GM23338 (cell line): ENCODE results near the gene FBP1. TPM values are rescaled to one million over a fixed set of nuclear protein-coding genes. Genes with fewer than 3 reads are reported as not detected.
A peak's percentile ranks its signal among the peaks of the same experiment; 100 is the strongest.

Source experiments
- ATAC-seq: fragments of 200-7000 bp; cut with Tn5 transposase; 3 replicates; pipeline ENCODE4 v1.9.1; 2020
- DNase-seq: peaks from one replicate; pipeline ENCODE4 v3.0.0-alpha.2; 2015; ENCODE audit warnings: low spot score
- H2AFZ ChIP-seq: fragments of 200-600 bp; sonication (generic); 2 replicates; pipeline ENCODE4 v1.8.0; 2016; ENCODE audit warnings: antibody characterized with exemption, mild to moderate bottlenecking, moderate library complexity
- H3F3A ChIP-seq: fragments of 200-600 bp; sonication (generic); replicated peaks from 2 replicates; pipeline ENCODE4 v1.8.0; 2017; ENCODE audit warnings: antibody characterized with exemption, mixed run types, low read depth
- H3K27ac ChIP-seq: fragments of 200-600 bp; sonication (generic); 2 replicates; pipeline ENCODE4 v1.6.1; 2016; ENCODE audit warnings: low read depth
- H3K27me3 ChIP-seq: fragments of 200-600 bp; sonication (generic); 2 replicates; pipeline ENCODE4 v1.8.0; 2016; ENCODE audit warnings: mild to moderate bottlenecking, mixed run types, moderate library complexity; ENCODE audit not compliant: insufficient read depth
- H3K36me3 ChIP-seq: fragments of 200-600 bp; sonication (generic); 2 replicates; pipeline ENCODE4 v1.8.0; 2016; ENCODE audit warnings: mild to moderate bottlenecking; ENCODE audit not compliant: insufficient read depth
- H3K4me1 ChIP-seq: fragments of 200-600 bp; sonication (generic); 2 replicates; pipeline ENCODE4 v1.8.0; 2016; ENCODE audit warnings: mild to moderate bottlenecking, moderate library complexity; ENCODE audit not compliant: insufficient read depth
- H3K4me2 ChIP-seq: fragments of 200-600 bp; sonication (generic); 2 replicates; pipeline ENCODE4 v1.7.1; 2017; ENCODE audit warnings: mixed run types
- H3K4me3 ChIP-seq: fragments of 200-600 bp; sonication (generic); 2 replicates; pipeline ENCODE4 v1.6.1; 2016; ENCODE audit warnings: mixed run types
- H3K79me2 ChIP-seq: fragments of 200-600 bp; sonication (generic); replicated peaks from 2 replicates; pipeline ENCODE4 v1.8.0; 2017; ENCODE audit warnings: mild to moderate bottlenecking; ENCODE audit not compliant: insufficient read depth
- H3K9me2 ChIP-seq: fragments of 200-600 bp; sonication (generic); 2 replicates; pipeline ENCODE4 v1.8.0; 2017; ENCODE audit not compliant: insufficient read depth
- H4K20me1 ChIP-seq: fragments of 200-600 bp; sonication (generic); replicated peaks from 2 replicates; pipeline ENCODE4 v1.8.0; 2017; ENCODE audit warnings: mild to moderate bottlenecking; ENCODE audit not compliant: insufficient read depth
- H3K27ac Mint-ChIP-seq: 2 replicates; pipeline ENCODE4 v1.8.0; 2020; ENCODE audit warnings: inconsistent platforms, mild to moderate bottlenecking, moderate library complexity, mixed read lengths
- H3K27me3 Mint-ChIP-seq: 3 replicates; pipeline ENCODE4 v1.8.0; 2022; ENCODE audit warnings: low read depth, mild to moderate bottlenecking, moderate library complexity, mixed read lengths, inconsistent platforms; ENCODE audit not compliant: insufficient read depth, poor library complexity
- H3K36me3 Mint-ChIP-seq: 3 replicates; pipeline ENCODE4 v1.8.0; 2021; ENCODE audit warnings: low read depth, mild to moderate bottlenecking, inconsistent platforms, moderate library complexity, mixed read lengths
- H3K4me1 Mint-ChIP-seq: 3 replicates; pipeline ENCODE4 v1.8.0; 2020; ENCODE audit warnings: mild to moderate bottlenecking, inconsistent platforms, mixed read lengths
- H3K4me3 Mint-ChIP-seq: 3 replicates; pipeline ENCODE4 v1.8.0; 2021; ENCODE audit warnings: moderate library complexity, mild to moderate bottlenecking, inconsistent platforms, mixed read lengths
- H3K9me3 Mint-ChIP-seq: 3 replicates; pipeline ENCODE4 v1.8.0; 2020; ENCODE audit warnings: moderate library complexity, mild to moderate bottlenecking, inconsistent platforms, mixed read lengths
- CREB1 ChIP-seq: fragments of 250-450 bp; sonication (Bioruptor Pico); IDR thresholded peaks from 2 replicates; pipeline ENCODE4 v1.5.0; 2020; ENCODE audit warnings: low read depth, mild to moderate bottlenecking, moderate library complexity
- EZH2 ChIP-seq: fragments of 200-600 bp; sonication (generic); IDR thresholded peaks from one replicate; pipeline ENCODE4 v1.8.0; 2017; ENCODE audit warnings: antibody characterized with exemption, mild to moderate bottlenecking, low read depth; ENCODE audit not compliant: unreplicated experiment
- EZH2phosphoT487 ChIP-seq: fragments of 200-600 bp; sonication (generic); IDR thresholded peaks from one replicate; pipeline ENCODE4 v1.8.1; 2018; ENCODE audit warnings: antibody characterized with exemption; ENCODE audit not compliant: unreplicated experiment
- JUNB ChIP-seq: IDR thresholded peaks from one replicate; pipeline ENCODE4 v1.6.1; 2016; ENCODE audit warnings: antibody characterized with exemption; ENCODE audit not compliant: unreplicated experiment
- POLR2AphosphoS5 ChIP-seq: IDR thresholded peaks from 2 replicates; pipeline ENCODE4 v1.6.1; 2016; ENCODE audit warnings: antibody characterized with exemption, low read depth
- STAT1 ChIP-seq: IDR thresholded peaks from one replicate; pipeline ENCODE4 v1.6.1; 2016; ENCODE audit warnings: antibody characterized with exemption; ENCODE audit not compliant: unreplicated experiment
- ZNF114 ChIP-seq: fragments of 250-450 bp; sonication (Bioruptor Pico); IDR thresholded peaks from 2 replicates; pipeline ENCODE4 v1.5.0; 2020; ENCODE audit warnings: mild to moderate bottlenecking, moderate library complexity
- ZNF331 ChIP-seq: fragments of 250-450 bp; sonication (Bioruptor Pico); IDR thresholded peaks from 2 replicates; pipeline ENCODE4 v1.5.0; 2020; ENCODE audit warnings: low read depth, mild to moderate bottlenecking, moderate library complexity
- polyA plus RNA-seq: library from polyadenylated mRNA; unstranded; fragments of >200 nt; fragmentation: Nextera tagmentation; extraction: Ambion mirVana; gene quantifications from 2 replicates; pipeline ENCODE4 v1.2.1, GENCODE V29; 2016
- total RNA-seq: library from RNA; depleted of rRNA; stranded (reverse); fragments of >200 nt; shearing (Covaris generic); gene quantifications from 2 replicates; pipeline ENCODE4 v1.2.3, GENCODE V29; 2014
- TF ChIP-seq, protein P1 (sequence below): fragments of 250-450 bp; sonication (Bioruptor Pico); IDR thresholded peaks from 2 replicates; pipeline ENCODE4 v1.5.0; 2020; ENCODE audit warnings: mild to moderate bottlenecking, moderate library complexity
- TF ChIP-seq, protein P2 (sequence below), 2 experiments: fragments of 200-600 bp in 1 of 2; sonication (generic) in 1 of 2; conservative IDR thresholded peaks; 2 replicates each; pipeline versions ENCODE4 v1.5.1 to v1.6.1; 2016 to 2017; ENCODE audit warnings: antibody characterized with exemption in 2 of 2, low read depth in 2 of 2, mild to moderate bottlenecking in 2 of 2, moderate library complexity in 1 of 2
- TF ChIP-seq, protein P3 (sequence below): IDR thresholded peaks from 2 replicates; pipeline ENCODE4 v1.6.1; 2016; ENCODE audit warnings: antibody characterized with exemption

FBP1 gene
- total and polyA plus RNA-seq, 2 experiments from 2014 or later, result 3.0 to 3.3 TPM

DNA sequence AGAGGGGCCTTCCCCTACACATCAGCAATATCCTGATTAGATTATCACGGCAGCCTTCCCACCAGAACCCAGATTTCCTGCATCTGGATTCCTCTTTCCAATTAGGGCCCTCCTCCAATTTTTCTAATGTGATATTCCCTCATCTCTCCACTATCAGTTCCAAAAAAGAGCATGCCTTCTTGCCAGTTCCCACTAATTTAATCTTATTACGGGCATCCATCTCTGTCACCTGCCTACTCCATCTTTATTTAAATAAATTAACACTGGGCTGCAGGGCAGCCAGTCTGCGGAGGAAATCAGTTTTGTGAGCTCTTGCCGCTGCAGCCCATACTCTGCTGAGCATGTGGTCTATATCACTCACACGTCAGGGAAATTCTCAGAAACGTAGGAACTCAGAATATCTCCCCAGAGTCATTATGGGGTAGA is 29.1 kb downstream of the FBP1 start (continued):
- TF ChIP-seq, protein P1, sequence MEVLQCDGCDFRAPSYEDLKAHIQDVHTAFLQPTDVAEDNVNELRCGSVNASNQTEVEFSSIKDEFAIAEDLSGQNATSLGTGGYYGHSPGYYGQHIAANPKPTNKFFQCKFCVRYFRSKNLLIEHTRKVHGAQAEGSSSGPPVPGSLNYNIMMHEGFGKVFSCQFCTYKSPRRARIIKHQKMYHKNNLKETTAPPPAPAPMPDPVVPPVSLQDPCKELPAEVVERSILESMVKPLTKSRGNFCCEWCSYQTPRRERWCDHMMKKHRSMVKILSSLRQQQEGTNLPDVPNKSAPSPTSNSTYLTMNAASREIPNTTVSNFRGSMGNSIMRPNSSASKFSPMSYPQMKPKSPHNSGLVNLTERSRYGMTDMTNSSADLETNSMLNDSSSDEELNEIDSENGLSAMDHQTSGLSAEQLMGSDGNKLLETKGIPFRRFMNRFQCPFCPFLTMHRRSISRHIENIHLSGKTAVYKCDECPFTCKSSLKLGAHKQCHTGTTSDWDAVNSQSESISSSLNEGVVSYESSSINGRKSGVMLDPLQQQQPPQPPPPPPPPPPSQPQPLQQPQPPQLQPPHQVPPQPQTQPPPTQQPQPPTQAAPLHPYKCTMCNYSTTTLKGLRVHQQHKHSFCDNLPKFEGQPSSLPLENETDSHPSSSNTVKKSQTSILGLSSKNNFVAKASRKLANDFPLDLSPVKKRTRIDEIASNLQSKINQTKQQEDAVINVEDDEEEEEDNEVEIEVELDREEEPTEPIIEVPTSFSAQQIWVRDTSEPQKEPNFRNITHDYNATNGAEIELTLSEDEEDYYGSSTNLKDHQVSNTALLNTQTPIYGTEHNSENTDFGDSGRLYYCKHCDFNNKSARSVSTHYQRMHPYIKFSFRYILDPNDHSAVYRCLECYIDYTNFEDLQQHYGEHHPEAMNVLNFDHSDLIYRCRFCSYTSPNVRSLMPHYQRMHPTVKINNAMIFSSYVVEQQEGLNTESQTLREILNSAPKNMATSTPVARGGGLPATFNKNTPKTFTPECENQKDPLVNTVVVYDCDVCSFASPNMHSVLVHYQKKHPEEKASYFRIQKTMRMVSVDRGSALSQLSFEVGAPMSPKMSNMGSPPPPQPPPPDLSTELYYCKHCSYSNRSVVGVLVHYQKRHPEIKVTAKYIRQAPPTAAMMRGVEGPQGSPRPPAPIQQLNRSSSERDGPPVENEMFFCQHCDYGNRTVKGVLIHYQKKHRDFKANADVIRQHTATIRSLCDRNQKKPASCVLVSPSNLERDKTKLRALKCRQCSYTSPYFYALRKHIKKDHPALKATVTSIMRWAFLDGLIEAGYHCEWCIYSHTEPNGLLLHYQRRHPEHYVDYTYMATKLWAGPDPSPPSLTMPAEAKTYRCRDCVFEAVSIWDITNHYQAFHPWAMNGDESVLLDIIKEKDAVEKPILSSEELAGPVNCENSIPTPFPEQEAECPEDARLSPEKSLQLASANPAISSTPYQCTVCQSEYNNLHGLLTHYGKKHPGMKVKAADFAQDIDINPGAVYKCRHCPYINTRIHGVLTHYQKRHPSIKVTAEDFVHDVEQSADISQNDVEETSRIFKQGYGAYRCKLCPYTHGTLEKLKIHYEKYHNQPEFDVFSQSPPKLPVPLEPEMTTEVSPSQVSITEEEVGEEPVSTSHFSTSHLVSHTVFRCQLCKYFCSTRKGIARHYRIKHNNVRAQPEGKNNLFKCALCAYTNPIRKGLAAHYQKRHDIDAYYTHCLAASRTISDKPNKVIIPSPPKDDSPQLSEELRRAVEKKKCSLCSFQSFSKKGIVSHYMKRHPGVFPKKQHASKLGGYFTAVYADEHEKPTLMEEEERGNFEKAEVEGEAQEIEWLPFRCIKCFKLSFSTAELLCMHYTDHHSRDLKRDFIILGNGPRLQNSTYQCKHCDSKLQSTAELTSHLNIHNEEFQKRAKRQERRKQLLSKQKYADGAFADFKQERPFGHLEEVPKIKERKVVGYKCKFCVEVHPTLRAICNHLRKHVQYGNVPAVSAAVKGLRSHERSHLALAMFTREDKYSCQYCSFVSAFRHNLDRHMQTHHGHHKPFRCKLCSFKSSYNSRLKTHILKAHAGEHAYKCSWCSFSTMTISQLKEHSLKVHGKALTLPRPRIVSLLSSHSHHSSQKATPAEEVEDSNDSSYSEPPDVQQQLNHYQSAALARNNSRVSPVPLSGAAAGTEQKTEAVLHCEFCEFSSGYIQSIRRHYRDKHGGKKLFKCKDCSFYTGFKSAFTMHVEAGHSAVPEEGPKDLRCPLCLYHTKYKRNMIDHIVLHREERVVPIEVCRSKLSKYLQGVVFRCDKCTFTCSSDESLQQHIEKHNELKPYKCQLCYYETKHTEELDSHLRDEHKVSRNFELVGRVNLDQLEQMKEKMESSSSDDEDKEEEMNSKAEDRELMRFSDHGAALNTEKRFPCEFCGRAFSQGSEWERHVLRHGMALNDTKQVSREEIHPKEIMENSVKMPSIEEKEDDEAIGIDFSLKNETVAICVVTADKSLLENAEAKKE (CRISPR knock-in tag), result no peak
- no peak for TF ChIP-seq STAT1

DNA sequence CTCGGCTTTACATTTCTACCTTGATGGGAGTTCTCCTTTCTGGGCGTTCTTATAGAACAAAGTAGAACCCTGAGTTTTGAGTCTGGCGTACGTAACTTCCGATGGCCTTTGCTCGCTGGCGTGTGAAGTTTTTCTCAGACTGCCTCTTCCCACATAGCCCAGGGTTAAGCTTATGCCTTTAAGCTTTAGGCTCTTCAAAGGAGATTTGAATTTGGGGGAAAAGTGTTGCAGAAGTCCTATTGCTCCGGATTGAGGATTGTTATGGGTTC is 32.0 kb downstream of the FBP1 start:
- Mint-ChIP-seq H3K4me1 (peaks cover 31% of the 10 kb centered on the region), H3K27ac (no peak overlapping the region), H3K27me3 (peaks cover 11% of the 10 kb centered on the region)
- TF ChIP-seq POLR2AphosphoS5 (no peak), EZH2 (no peak), JUNB (no peak), CREB1 (CRISPR knock-in tag) (no peak), STAT1 (no peak), ZNF114 (no peak), ZNF331 (CRISPR knock-in tag) (no peak), EZH2phosphoT487 (no peak)
- TF ChIP-seq, protein P2, sequence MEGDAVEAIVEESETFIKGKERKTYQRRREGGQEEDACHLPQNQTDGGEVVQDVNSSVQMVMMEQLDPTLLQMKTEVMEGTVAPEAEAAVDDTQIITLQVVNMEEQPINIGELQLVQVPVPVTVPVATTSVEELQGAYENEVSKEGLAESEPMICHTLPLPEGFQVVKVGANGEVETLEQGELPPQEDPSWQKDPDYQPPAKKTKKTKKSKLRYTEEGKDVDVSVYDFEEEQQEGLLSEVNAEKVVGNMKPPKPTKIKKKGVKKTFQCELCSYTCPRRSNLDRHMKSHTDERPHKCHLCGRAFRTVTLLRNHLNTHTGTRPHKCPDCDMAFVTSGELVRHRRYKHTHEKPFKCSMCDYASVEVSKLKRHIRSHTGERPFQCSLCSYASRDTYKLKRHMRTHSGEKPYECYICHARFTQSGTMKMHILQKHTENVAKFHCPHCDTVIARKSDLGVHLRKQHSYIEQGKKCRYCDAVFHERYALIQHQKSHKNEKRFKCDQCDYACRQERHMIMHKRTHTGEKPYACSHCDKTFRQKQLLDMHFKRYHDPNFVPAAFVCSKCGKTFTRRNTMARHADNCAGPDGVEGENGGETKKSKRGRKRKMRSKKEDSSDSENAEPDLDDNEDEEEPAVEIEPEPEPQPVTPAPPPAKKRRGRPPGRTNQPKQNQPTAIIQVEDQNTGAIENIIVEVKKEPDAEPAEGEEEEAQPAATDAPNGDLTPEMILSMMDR (conservative IDR thresholded peaks at IDR 0.05; ENCODE audit: low read depth in 2 of 2), result no peak
- TF ChIP-seq, protein P3, sequence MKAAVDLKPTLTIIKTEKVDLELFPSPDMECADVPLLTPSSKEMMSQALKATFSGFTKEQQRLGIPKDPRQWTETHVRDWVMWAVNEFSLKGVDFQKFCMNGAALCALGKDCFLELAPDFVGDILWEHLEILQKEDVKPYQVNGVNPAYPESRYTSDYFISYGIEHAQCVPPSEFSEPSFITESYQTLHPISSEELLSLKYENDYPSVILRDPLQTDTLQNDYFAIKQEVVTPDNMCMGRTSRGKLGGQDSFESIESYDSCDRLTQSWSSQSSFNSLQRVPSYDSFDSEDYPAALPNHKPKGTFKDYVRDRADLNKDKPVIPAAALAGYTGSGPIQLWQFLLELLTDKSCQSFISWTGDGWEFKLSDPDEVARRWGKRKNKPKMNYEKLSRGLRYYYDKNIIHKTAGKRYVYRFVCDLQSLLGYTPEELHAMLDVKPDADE, result no peak

More for the DNA sequence above, 32.0 kb downstream of the FBP1 start:
- no peaks in the 10 kb centered on the region for H3K9me3 Mint-ChIP-seq
- no peak for DNase-seq
- H3K4me3 ChIP-seq, result no peak overlapping the region
- peaks cover 10% of the 10 kb centered on the region; the same call in 1 of the 2 replicates for H3K4me1 ChIP-seq
- no peak for ATAC-seq
- no peaks in the 10 kb centered on the region for H3K79me2 ChIP-seq
- 0 out of 2 replicates have a peak, but pooled peaks cover 3% of the 10 kb centered on the region for H3F3A ChIP-seq
- no peak overlapping the region for H3K4me2 ChIP-seq
- H4K20me1 ChIP-seq, result no peaks in the 10 kb centered on the region
- H3K9me2 ChIP-seq, result no peaks in the 10 kb centered on the region
- H3K4me3 Mint-ChIP-seq, result no peak overlapping the region
- no peak overlapping the region for H3K27ac ChIP-seq
- H3K27me3 ChIP-seq, result no peaks in the 10 kb centered on the region
- H3K36me3 Mint-ChIP-seq, result no peaks in the 10 kb centered on the region
- H2AFZ ChIP-seq, result peak overlapping the region; percentile 94
- H3K36me3 ChIP-seq, result no peaks in the 10 kb centered on the region
